T-helper 9 cell (primary cell): ENCODE results near the gene KCNE5.
"Not testable (repeated sequence)": the region's sequence is repeated elsewhere in the genome, so short reads cannot be mapped to it uniquely, and the experiment has no call there.

Experiments
- DNase-seq: peaks from one replicate; pipeline ENCODE4 v3.0.0-alpha.2; 2020
- total RNA-seq, 2 donors: gene quantifications; one replicate each; lab custom pipeline; 2026; lab: John Stamatoyannopoulos, UW

The KCNE5 gene
- 0 to 0.21 reads per million in 2 donors for total RNA-seq

DNA sequence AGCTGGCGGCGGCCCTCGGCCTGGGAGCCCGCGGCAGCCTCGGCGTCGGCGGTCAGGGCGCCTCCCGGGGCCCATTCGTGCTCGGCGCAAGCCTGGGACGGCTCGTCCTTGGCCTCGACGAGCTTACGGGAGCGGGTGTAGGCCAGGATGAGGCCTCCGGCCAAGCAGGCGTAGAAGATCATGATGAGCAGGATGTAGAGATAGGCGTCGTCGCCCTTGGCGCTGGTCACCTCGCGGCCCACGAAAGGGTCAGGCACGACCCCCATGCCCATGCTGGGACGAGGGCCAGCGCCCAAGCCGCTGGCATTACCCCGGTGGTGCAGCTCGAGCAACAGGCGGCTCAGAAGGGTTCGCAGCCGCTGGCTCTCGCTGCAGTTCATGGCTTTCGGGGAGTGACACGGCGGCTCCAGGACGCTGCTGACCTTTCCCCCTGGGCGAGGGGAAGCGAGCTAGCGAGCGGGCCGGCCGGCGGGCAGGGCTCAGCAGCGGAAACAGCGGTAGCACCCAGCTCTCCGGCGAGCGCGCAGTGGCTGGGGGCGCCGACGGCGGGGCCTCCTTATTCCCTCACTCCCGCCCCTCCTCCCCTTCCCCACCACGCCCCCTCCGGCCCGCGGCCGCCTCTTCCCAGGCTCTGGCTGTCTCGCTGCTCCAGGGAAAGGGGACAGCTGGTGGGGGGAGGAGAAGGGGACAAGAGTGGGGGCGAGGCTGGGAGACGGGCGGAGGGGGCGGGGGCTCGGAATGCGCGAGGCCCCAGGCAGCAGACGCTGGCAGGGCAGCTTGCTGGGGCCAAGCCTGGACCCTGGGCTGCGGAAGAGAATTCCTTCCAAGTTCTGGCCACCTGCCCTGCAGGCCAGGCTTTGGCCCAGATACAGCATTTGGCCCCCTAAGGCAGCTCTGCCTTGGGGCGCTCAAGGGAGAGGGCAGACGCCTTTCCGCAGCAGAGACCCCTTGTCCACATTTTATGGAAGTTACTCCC lies at the start of gene KCNE5:
KCNE5 (minus strand) TSS at position 532 of the 976 bp plus-strand sequence; CDS start at position 380, 152 bp downstream.
- DNase-seq = no peak

DNA sequence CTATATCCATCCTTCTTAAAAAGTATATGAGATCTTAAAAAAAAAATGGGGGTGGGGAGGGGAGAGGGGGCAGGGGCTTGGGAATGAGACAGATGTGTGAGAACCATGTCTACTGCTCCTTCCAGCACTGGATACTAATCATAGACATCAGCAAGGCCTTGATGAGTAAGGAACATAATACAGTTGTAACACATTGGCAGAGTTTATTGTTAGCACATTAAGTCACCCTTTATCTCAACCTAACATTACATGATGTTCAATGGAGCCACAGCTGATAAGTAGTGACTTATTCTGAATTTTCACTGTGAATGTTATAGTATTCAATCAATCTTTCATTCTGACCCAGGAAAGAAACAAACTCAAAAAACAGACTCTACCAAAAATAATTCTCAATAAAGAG lies 47.3 kb upstream of the KCNE5 start:
- DNase-seq = no peak

GRCh38 chrX:109671170-109671569 lies 46.2 kb upstream of the KCNE5 start:
- DNase-seq = not testable (repeated sequence)

- DNase-seq = no peak
These were observed 43.0 kb upstream of the KCNE5 start for GRCh38 chrX:109667986-109668385.

DNA sequence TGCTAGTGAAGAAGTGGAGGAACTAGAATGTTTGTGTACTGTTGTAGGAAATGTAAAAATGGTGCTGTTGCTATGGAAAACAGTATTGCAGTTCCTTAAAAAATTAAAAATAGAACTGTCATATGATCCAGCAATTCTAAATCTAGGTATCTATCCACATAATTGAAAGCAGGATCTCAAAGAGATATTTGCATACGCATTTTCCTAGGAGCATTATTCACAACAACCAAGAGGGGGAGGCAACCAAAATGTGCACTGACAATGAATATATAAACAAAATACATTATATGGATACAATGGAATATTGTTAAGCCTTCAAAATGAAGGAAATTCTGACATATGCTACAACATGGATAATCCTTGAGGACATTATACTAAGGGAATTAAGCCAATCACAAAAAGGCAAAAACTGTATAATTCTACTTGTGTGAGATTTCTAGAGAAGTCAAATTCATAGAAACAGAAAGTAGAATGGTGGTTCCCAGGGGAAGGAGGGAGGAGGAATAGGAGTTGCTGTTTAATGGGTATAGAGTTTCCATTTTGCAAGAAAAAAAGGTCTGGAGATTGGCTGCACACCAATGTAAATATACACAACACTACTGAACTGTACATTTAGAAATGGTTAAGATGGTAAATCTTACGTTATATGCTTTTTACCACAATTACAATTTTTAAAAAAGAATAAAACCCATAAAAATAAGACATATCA lies 35.6 kb upstream of the KCNE5 start:
- DNase-seq = no peak

GRCh38 chrX:109658391-109658790 lies 33.4 kb upstream of the KCNE5 start:
- DNase-seq = no peak

GRCh38 chrX:109657364-109657763 lies 32.4 kb upstream of the KCNE5 start:
- not testable (repeated sequence) for DNase-seq

- DNase-seq = no peak
These were observed 31.8 kb upstream of the KCNE5 start for GRCh38 chrX:109656774-109657173.

DNA sequence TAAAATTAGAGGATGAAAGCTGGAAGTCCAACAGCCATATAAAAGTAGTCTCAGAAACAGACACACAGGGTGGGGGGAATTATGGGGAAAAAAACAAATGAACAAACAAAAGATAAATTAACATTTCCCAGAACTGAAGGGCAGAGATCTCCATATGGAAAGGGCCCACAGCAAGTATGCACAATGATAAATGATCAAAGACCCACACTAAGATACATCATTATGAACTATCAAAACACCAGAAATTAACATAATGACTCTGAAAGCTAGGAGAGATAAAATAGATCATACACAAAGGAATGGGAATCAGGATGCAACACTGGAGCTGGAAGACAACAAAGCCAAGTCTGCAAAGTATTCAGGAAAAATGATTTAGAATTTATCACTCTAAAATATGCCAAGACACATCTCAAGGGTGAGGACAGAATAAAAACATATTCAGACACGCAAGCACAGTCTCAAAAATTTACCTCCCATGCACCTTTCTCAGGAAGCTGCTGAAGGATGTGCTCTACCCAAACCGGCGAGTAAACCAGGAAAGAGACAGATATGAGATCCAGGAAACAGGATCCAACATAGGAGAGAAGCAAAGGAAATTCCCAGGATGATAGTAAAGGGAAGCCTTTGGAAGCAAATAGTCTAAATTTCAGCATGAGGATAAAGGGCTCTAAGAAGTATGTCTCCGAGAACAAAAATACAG lies 30.7 kb upstream of the KCNE5 start:
- no peak for DNase-seq

GRCh38 chrX:109654516-109655109 lies 29.6 kb upstream of the KCNE5 start:
- DNase-seq = no peak

GRCh38 chrX:109644671-109645070 lies 19.7 kb upstream of the KCNE5 start:
- DNase-seq = not testable (repeated sequence)

DNA sequence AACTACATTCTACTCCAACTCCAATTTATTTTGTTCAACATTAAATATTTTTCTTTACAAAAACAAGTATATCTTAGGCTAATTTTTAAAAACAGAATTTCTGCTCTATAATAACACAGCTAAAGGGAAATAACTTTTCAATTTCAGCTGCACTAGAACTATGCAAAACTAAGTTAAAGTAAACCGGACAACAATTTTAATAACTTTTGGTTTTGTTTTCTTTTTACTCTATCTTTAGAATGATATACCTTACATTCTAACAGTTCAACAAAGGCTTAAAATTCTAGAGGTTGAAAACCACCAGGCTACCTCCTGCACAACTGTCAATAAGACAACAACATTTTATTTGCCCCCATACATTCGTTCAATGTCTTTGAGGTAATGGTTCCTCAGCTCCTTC lies 18.7 kb upstream of the KCNE5 start:
- DNase-seq = no peak

DNA sequence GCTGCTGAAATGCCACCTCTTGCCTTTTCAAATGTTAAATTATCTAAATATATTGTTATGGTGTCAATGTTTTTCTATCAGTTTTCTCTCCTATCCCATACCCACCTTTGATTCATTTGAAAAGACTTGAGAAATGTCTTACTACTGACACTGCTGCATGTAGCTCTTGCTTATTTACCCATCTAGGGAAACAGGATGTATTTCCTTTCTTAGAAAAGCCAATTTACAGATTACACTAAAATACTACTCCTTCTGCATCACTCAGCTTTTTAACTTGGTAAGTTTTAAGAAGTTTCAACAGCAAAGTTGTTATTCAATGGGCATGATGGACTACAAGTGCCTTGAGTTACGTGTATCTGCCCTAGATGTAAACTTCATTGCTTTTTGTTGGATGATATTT lies 13.2 kb upstream of the KCNE5 start:
- no peak for DNase-seq

DNA sequence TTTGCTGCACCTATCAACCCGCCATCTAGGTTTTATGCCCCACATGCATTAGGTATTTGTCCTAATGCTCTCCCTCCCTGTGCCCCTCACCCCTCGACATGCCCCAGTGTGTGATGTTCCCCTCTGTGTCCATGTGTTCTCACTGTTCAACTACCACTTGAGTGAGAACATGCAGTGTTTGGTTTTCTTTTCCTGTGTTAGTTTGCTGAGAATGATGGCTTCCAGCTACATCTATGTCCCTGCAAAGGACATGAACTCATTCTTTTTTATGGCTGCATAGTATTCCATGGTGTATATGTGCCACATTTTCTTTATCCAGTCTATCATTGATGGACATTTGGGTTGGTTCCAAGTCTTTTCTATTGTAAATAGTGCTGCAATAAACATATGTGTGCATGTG lies 12.5 kb upstream of the KCNE5 start:
- DNase-seq = not testable (repeated sequence)

GRCh38 chrX:109635146-109635545 lies 10.2 kb upstream of the KCNE5 start:
- DNase-seq = no peak

- DNase-seq = no peak
These were observed 8.0 kb upstream of the KCNE5 start for GRCh38 chrX:109632906-109633504.

GRCh38 chrX:109629310-109629709 lies 4.3 kb upstream of the KCNE5 start:
- no peak for DNase-seq

DNA sequence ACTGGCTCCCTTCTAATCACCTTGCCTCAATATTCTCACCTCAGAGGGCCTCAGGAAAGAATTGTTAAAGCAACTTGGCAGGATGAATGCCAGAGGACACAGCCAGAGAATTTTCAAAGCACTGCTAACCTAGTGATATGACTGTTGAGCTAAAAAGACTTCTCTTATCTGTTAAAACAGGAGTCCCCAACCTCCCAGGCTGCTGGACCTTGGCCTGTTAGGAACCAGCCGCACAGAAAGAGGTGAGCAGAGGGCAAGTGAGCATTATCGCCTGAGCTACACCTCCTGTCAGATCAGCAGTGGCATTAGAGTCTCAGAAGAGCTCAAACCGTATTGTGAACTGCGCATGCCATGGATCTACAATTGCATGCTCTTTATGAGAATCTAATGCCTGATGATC lies 1.7 kb upstream of the KCNE5 start:
- DNase-seq = no peak

GRCh38 chrX:109623997-109624396 lies 975 bp downstream of the KCNE5 start:
- no peak for DNase-seq

DNA sequence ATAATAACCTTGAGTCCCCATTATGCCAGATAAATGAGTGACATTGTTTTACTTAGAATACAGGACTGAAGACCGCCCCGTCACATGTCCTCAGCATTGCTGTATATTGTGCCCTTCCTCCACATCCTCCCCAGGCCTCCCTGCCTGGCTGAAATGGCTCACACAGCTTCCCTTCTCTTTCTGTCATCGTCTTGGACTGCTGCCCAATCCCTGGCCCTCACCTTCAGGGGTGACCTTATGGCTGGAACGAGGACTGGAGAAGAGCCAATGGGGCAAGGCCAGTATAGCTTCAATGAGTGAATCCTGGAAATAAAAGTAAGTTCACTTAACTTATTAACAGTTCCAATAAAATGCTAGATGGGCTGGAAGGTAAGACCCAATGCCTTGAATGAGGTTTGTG lies 2.7 kb downstream of the KCNE5 start:
- no peak for DNase-seq

- DNase-seq = no peak
These were observed 5.2 kb downstream of the KCNE5 start for GRCh38 chrX:109619771-109620170.

- no peak for DNase-seq
These were observed 10.0 kb downstream of the KCNE5 start for GRCh38 chrX:109614951-109615350.
